Psoas muscle (tissue), 8 donors: ENCODE results near the gene R3HDM4. TPM values are rescaled to one million over a fixed set of nuclear protein-coding genes. Genes with fewer than 3 reads are reported as not detected.
"Not testable (repeated sequence)": the region's sequence is repeated elsewhere in the genome, so short reads cannot be mapped to it uniquely, and the experiment has no call there.

Source experiments
- ATAC-seq, 4 donors: fragments of 200-7000 bp; cut with Tn5 transposase; one replicate each; pipeline ENCODE4 v1.9.1; 2020; ENCODE audit warnings: moderate library complexity in 3 of 4, mild to moderate bottlenecking in 2 of 4
- DNase-seq, 2 donors: peaks; one replicate each; pipeline ENCODE4 v3.0.0-alpha.2; 2020
- H3K27ac ChIP-seq: fragments of 200-600 bp; one replicate; pipeline ENCODE4 v1.8.0; 2022
- H3K27me3 ChIP-seq, 3 donors: fragments of 200-600 bp in 1 of 3; one replicate each; pipeline versions ENCODE4 v1.6.1 to v1.8.0; 2013 to 2022; ENCODE audit warnings: low read length in 2 of 3, mild to moderate bottlenecking in 2 of 3, moderate library complexity in 1 of 3; ENCODE audit not compliant: insufficient read depth in 3 of 3
- H3K36me3 ChIP-seq, 2 donors: fragments of 200-600 bp in 1 of 2; one replicate each; pipeline versions ENCODE4 v1.6.1 to v1.8.0; 2013 to 2022; ENCODE audit warnings: low read depth in 1 of 2, mild to moderate bottlenecking in 1 of 2, moderate library complexity in 1 of 2; ENCODE audit not compliant: insufficient read depth in 1 of 2
- H3K4me1 ChIP-seq: fragments of 200-600 bp; one replicate; pipeline ENCODE4 v1.8.0; 2022
- H3K4me3 ChIP-seq: fragments of 200-600 bp; one replicate; pipeline ENCODE4 v1.8.0; 2022; ENCODE audit warnings: mild to moderate bottlenecking
- H3K9me3 ChIP-seq: fragments of 200-600 bp; one replicate; pipeline ENCODE4 v1.8.0; 2022
- WGBS, 3 donors: extraction: QIAGEN DNeasy Blood & Tissue Kit; methylation state at CpG; one replicate each; pipeline versions ENCODE4 v1.1.6 to v1.1.7; 2013; 5-methylcytosine and 5-hydroxymethylcytosine counted together
- intact Hi-C, 2 donors: fragments of 100-400 bp; cut with DNase I; formaldehyde crosslinking; loops; one replicate each; pipeline versions ENCODE4 v1.11.0 to v1.14.2; 2022
- polyA plus RNA-seq, 3 donors: library from polyadenylated mRNA; stranded (reverse); fragments of 200-250 nt; gene quantifications; one replicate each; pipeline ENCODE4 v1.2.3, GENCODE V29; 2013
- total RNA-seq, 4 donors: library from RNA; stranded (reverse); fragmentation: NEBNext Ultra II Directional in 2 of 4; extraction: Animal tissue kit (Norgen Biotek cat#: 25700) in 2 of 4; gene quantifications; one replicate each; pipeline versions ENCODE4 v1.2.1 to v1.2.4, GENCODE V29; 2021 to 2023
- TF ChIP-seq, protein P1 (sequence below): fragments of 200-600 bp; IDR thresholded peaks from one replicate; pipeline ENCODE4 v1.8.0; 2022; ENCODE audit warnings: antibody characterized with exemption
- donor health status: healthy with polysubstance abuse.
- donor health status: DM: no; HTN: no; CAD: no; lungs with moderate emphysema.
- donor health status: Bipolar disorder and iron deficiency.
- donor health status: healthy.
- donor health status: DM: yes; HTN: yes; CAD: no.
- donor health status: DM: no; HTN: no; CAD: no.
- donor health status: DM: no; HTN: no; CAD: no.
- donor health status: DM: yes; HTN: yes; CAD: no.

Gene R3HDM4
- total and polyA plus RNA-seq, 7 donors: 17.8 to 92.0 (median 51.0) TPM

- peak overlapping the region; percentile 87 for H3K4me3 ChIP-seq
- peak overlapping the region; percentile 94 for H3K27ac ChIP-seq
- TF ChIP-seq, protein P1, sequence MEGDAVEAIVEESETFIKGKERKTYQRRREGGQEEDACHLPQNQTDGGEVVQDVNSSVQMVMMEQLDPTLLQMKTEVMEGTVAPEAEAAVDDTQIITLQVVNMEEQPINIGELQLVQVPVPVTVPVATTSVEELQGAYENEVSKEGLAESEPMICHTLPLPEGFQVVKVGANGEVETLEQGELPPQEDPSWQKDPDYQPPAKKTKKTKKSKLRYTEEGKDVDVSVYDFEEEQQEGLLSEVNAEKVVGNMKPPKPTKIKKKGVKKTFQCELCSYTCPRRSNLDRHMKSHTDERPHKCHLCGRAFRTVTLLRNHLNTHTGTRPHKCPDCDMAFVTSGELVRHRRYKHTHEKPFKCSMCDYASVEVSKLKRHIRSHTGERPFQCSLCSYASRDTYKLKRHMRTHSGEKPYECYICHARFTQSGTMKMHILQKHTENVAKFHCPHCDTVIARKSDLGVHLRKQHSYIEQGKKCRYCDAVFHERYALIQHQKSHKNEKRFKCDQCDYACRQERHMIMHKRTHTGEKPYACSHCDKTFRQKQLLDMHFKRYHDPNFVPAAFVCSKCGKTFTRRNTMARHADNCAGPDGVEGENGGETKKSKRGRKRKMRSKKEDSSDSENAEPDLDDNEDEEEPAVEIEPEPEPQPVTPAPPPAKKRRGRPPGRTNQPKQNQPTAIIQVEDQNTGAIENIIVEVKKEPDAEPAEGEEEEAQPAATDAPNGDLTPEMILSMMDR: no peak
- peaks cover 9 to 42% of the 10 kb centered on the region in 2 donors for H3K36me3 ChIP-seq
- WGBS, 3 donors: 4 to 6% (median 4%) methylated on average over 17 to 27 of the region's 27 CpGs
- H3K27me3 ChIP-seq: no peaks in the 10 kb centered on the region
- H3K9me3 ChIP-seq: no peaks in the 10 kb centered on the region
- DNase-seq (no peak), ATAC-seq (peak in 1 of 4 donors; percentile 0)
- intact Hi-C loops: no loop called here
- no peaks in the 10 kb centered on the region for H3K4me1 ChIP-seq
These were observed 20.7 kb downstream of the R3HDM4 start for GRCh38 chr19:892243-892893.

GRCh38 chr19:891421-892200 is 21.4 kb downstream of the R3HDM4 start:
- Histone ChIP-seq H3K4me3 (peak overlapping the region; percentile 87), H3K27ac (peak overlapping the region; percentile 94), H3K36me3 (peaks cover 9 to 42% of the 10 kb centered on the region in 2 donors)
- DNase-seq: peak in 1 of 2 donors; percentile 18
- H3K27me3 ChIP-seq, H3K9me3 ChIP-seq, H3K4me1 ChIP-seq, intact Hi-C loops, ATAC-seq: not testable (repeated sequence)
- WGBS, 3 donors: 43 to 61% (median 47%) methylated on average over 30 to 50 of the region's 50 CpGs

DNA sequence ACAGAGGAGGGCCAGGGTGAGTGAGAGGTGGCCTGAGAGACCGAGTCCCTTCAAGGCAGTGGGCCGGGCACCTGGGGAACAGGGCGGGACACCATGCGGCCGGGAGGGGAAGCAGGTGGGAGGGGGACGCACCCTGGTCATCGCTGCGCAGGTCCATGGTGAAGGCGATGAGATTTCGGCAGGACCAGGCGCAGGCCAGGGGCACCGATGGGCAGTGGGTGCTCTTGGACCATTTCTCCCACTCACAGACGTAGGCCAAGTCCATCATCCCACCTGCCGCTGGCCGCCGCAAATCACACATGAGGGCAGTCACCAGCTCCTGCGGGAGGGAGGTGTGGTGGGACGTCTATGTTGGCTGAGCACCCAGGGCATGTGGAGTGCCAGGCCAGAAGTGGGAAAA is 22.2 kb downstream of the R3HDM4 start:
- H3K27ac ChIP-seq: no peak overlapping the region
- 83 to 86% (median 84%) methylated on average over 18 of the region's 18 CpGs for WGBS, 3 donors
- no peaks in the 10 kb centered on the region for H3K27me3 ChIP-seq
- no peaks in the 10 kb centered on the region for H3K4me1 ChIP-seq
- H3K9me3 ChIP-seq: no peaks in the 10 kb centered on the region
- TF ChIP-seq, protein P1: no peak
- no peak for ATAC-seq
- peak in 1 of 2 donors; percentile 12 for DNase-seq
- intact Hi-C loops: no loop called here
- peaks cover 9 to 50% of the 10 kb centered on the region in 2 donors for H3K36me3 ChIP-seq
- H3K4me3 ChIP-seq: no peak overlapping the region

GRCh38 chr19:889662-890295 is 23.2 kb downstream of the R3HDM4 start:
- Histone ChIP-seq H3K36me3 (peaks cover 9 to 60% of the 10 kb centered on the region in 2 donors), H3K4me3 (no peak overlapping the region), H3K9me3 (no peaks in the 10 kb centered on the region), H3K27me3 (no peaks in the 10 kb centered on the region), H3K27ac (no peak overlapping the region), H3K4me1 (no peaks in the 10 kb centered on the region)
- DNase-seq: peak in 1 of 2 donors; percentile 11
- no peak for ATAC-seq
- WGBS, 3 donors: 85 to 90% (median 89%) methylated on average over 26 of the region's 26 CpGs
- intact Hi-C loops: no loop called here
- TF ChIP-seq, protein P1: no peak
